IMR-90 (cell line): Measurements from ENCODE around the gene ENPEP.

Experiments used
- BHLHE40 ChIP-seq: fragments of 150-350 bp; IDR thresholded peaks from 2 replicates; pipeline ENCODE4 v1.6.1; 2016; ENCODE audit warnings: mild to moderate bottlenecking, low read depth, low read length
- CHD1 ChIP-seq: IDR thresholded peaks from 2 replicates; pipeline ENCODE4 v1.6.1; 2012; ENCODE audit warnings: low read depth, low read length, improper control_type of control experiment
- FOS ChIP-seq: fragments of 150-350 bp; IDR thresholded peaks from 2 replicates; pipeline ENCODE4 v1.6.1; 2016; ENCODE audit warnings: low read depth, low read length
- MAFK ChIP-seq: IDR thresholded peaks from 2 replicates; pipeline ENCODE4 v1.6.1; 2012; ENCODE audit warnings: low read depth, low read length, improper control_type of control experiment
- MAZ ChIP-seq: IDR thresholded peaks from 2 replicates; pipeline ENCODE4 v1.6.1; 2012; ENCODE audit warnings: low read depth, mild to moderate bottlenecking, low read length, improper control_type of control experiment, moderate library complexity, borderline replicate concordance
- MXI1 ChIP-seq: IDR thresholded peaks from 2 replicates; pipeline ENCODE4 v1.6.1; 2012; ENCODE audit warnings: low read depth, mild to moderate bottlenecking, low read length, moderate library complexity, borderline replicate concordance
- POLR2A ChIP-seq: IDR thresholded peaks from 2 replicates; pipeline ENCODE4 v1.6.1; 2012; ENCODE audit warnings: mild to moderate bottlenecking, low read depth, low read length
- RAD21 ChIP-seq: IDR thresholded peaks from 2 replicates; pipeline ENCODE4 v1.6.1; 2012; ENCODE audit warnings: low read length, improper control_type of control experiment
- RCOR1 ChIP-seq: IDR thresholded peaks from 2 replicates; pipeline ENCODE4 v1.6.1; 2012; ENCODE audit warnings: mild to moderate bottlenecking, low read length, improper control_type of control experiment; ENCODE audit not compliant: insufficient replicate concordance
- RFX5 ChIP-seq: IDR thresholded peaks from 2 replicates; pipeline ENCODE4 v1.8.0; 2012; ENCODE audit warnings: low read depth, mild to moderate bottlenecking, low read length, moderate library complexity
- SMC3 ChIP-seq: fragments of 150-350 bp; IDR thresholded peaks from 2 replicates; pipeline ENCODE4 v1.6.1; 2016; ENCODE audit warnings: low read depth, mild to moderate bottlenecking, antibody characterized with exemption, low read length, moderate library complexity
- TF ChIP-seq, protein P1 (sequence below): conservative IDR thresholded peaks from 2 replicates; pipeline ENCODE4 v1.5.1; 2012; ENCODE audit warnings: mild to moderate bottlenecking, low read depth, low read length, improper control_type of control experiment
- TF ChIP-seq, protein P2 (sequence below): fragments of 150-350 bp; IDR thresholded peaks from 2 replicates; pipeline ENCODE4 v1.6.1; 2017; ENCODE audit warnings: mild to moderate bottlenecking, antibody characterized with exemption, low read length, low read depth

DNA sequence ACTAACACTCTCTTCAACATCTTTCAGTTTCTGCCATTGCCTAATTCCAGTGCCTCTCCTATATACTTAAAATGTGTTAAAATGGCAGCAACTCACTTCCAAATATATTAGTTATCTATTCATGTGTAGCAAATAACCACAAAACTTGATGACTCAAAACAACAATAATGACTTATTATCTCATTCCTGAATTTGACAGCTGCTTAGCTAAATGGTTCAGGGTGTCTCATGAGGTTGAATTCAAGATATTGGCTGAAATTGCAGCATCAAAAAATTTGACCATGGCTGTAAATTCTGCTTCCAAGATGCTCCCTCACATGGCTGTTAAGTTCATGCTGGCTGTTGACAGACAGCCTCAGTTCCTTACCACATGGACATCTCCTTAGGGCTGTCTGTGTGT, 121.6 kb downstream of the ENPEP start:
- TF ChIP-seq, protein P1, sequence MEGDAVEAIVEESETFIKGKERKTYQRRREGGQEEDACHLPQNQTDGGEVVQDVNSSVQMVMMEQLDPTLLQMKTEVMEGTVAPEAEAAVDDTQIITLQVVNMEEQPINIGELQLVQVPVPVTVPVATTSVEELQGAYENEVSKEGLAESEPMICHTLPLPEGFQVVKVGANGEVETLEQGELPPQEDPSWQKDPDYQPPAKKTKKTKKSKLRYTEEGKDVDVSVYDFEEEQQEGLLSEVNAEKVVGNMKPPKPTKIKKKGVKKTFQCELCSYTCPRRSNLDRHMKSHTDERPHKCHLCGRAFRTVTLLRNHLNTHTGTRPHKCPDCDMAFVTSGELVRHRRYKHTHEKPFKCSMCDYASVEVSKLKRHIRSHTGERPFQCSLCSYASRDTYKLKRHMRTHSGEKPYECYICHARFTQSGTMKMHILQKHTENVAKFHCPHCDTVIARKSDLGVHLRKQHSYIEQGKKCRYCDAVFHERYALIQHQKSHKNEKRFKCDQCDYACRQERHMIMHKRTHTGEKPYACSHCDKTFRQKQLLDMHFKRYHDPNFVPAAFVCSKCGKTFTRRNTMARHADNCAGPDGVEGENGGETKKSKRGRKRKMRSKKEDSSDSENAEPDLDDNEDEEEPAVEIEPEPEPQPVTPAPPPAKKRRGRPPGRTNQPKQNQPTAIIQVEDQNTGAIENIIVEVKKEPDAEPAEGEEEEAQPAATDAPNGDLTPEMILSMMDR: no peak
- TF ChIP-seq FOS: no peak
- no peak for TF ChIP-seq MXI1
- TF ChIP-seq POLR2A: no peak
- TF ChIP-seq CHD1: no peak
- TF ChIP-seq, protein P2, sequence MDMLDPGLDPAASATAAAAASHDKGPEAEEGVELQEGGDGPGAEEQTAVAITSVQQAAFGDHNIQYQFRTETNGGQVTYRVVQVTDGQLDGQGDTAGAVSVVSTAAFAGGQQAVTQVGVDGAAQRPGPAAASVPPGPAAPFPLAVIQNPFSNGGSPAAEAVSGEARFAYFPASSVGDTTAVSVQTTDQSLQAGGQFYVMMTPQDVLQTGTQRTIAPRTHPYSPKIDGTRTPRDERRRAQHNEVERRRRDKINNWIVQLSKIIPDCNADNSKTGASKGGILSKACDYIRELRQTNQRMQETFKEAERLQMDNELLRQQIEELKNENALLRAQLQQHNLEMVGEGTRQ: no peak
- no peak for TF ChIP-seq MAFK
- no peak for TF ChIP-seq RAD21
- TF ChIP-seq RFX5: no peak
- no peak for TF ChIP-seq BHLHE40
- TF ChIP-seq SMC3: no peak
- no peak for TF ChIP-seq MAZ
- TF ChIP-seq RCOR1: no peak
